ENCODE data around the gene TIMM23. TPM values are rescaled to one million over a fixed set of nuclear protein-coding genes. Genes with fewer than 3 reads are reported as not detected.

Gene TIMM23
- total and polyA plus RNA-seq, 10 of the 15 experiments (the other 5 are each of a cell fraction or from before 2014, with no cell fraction given) = 90.0 to 228 (median 120) TPM

DNA sequence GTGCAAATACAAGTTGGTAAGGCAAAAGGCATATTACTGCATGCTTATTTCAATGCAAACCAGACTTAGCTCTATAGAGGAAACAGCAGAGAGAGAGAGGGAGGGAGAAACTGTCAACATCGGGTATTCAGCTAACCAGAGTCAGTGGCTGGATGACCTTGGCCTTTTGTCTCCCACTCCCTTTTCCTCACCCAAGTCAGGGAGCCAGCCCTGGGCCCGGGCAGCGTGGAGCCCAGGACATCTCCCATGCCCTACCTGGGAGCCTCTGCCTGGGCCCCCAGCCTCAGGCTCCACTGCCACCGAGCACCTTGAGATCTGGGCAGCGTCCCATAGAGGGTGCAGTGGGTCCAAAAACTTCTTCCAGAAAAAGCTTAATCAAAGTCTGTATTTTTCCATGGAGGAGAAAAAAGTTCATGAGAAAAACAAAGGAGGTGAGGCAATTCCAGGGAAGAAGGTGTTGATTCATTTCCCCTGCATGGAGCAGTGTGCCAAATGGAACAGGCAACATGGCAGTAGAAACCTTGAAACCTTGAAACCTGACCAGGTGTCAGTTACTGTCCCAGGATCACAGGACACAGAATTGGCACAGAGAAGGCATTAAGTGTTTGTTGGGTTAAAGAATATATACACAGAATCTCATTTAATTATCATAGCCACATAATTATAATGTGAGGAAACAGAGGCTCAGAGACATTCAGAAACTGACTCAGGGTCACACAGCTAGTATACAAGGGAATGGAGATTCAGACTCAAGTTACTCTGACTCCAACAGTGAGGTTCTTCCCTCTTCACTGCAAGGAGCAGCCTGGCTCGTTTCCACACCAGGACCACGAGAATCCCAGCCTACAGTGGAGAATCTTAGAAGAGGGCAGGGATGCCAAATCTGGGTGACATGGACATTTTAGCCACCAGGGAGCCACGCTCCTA, 63.9 kb downstream of the TIMM23 start:
- Histone ChIP-seq H2AFZ (ENCODE audit: control insufficient read depth, low read depth, low read length) (no peak overlapping the region), H3K9me3 (replicated peaks; ENCODE audit: control insufficient read depth, insufficient read depth, low read length) (no peaks in the 10 kb centered on the region), H3K4me1 (ENCODE audit: control insufficient read depth, insufficient read depth, low read length) (no peaks in the 10 kb centered on the region), H3K79me2 (ENCODE audit: control insufficient read depth, insufficient read depth, low read length) (no peaks in the 10 kb centered on the region), H3K27me3 (replicated peaks in 1 of 2; ENCODE audit: control insufficient read depth in 2 of 2, insufficient read depth in 2 of 2, low read length in 1 of 2) (no peaks in the 10 kb centered on the region; a peak in 1 of 4 replicates), H3K36me3 (ENCODE audit: control insufficient read depth in 2 of 2, insufficient read depth in 2 of 2, low read length in 1 of 2) (no peaks in the 10 kb centered on the region), H3K9ac (ENCODE audit: control insufficient read depth, insufficient read depth, low read length) (no peak overlapping the region), H3K27ac (ENCODE audit: control insufficient read depth, insufficient read depth) (no peak overlapping the region), H3K4me3 (no peak overlapping the region), H4K20me1 (ENCODE audit: control insufficient read depth, insufficient read depth) (no peaks in the 10 kb centered on the region), H3K4me2 (ENCODE audit: control insufficient read depth, insufficient read depth) (no peak overlapping the region)
- ChIA-PET RAD21 (ENCODE audit: unreplicated experiment) (no interaction called here), SMC1A (ENCODE audit: uncharacterized antibody, unreplicated experiment) (no interaction called here), POLR2A (no interaction called here), CTCF (no interaction called here)
- FAIRE-seq (no peak), ATAC-seq (no peak), DNase-seq (ENCODE audit: low read depth, low spot score) (no peak)
- TF ChIP-seq POLR2AphosphoS5 (IDR thresholded peaks at IDR 0.05; ENCODE audit: low read length) (no peak), PAX8 (IDR thresholded peaks at IDR 0.05) (no peak), NR2F1 (conservative IDR thresholded peaks at IDR 0.05) (no peak), ZNF24 (IDR thresholded peaks at IDR 0.05) (no peak), TBL1XR1 (IDR thresholded peaks at IDR 0.05; ENCODE audit: low read depth, low read length) (no peak), CHD2 (IDR thresholded peaks at IDR 0.05; ENCODE audit: borderline replicate concordance, low read depth, low read length) (no peak), IRF4 (IDR thresholded peaks at IDR 0.05; ENCODE audit: low read depth, low read length) (no peak), HDAC6 (IDR thresholded peaks at IDR 0.05; ENCODE audit: unreplicated experiment) (no peak), CREM (IDR thresholded peaks at IDR 0.05; ENCODE audit: low read depth) (no peak), STAT1 (conservative IDR thresholded peaks at IDR 0.05) (no peak), ETV6 (conservative IDR thresholded peaks at IDR 0.05 in 1 of 2, IDR thresholded peaks at IDR 0.05 in 1 of 2; ENCODE audit: borderline replicate concordance in 1 of 2, low read depth in 1 of 2) (no peak), IRF5 (IDR thresholded peaks at IDR 0.05; ENCODE audit: borderline replicate concordance) (no peak)
- intact Hi-C loops (cut with micrococcal nuclease; ENCODE audit: unreplicated experiment) (no loop called here), in situ Hi-C loops (cut with MboI) (no loop called here)
- no TSS peak for BruUV-seq (replicated peaks)
- WGBS (ENCODE audit: insufficient coverage, insufficient replicate concordance, low lambda C conversion rate, missing lambda C conversion rate) = 7% methylated on average over 8 of the region's 8 CpGs
